HepG2 (cell line): Measurements from ENCODE around the gene PSMD3. TPM values are rescaled to one million over a fixed set of nuclear protein-coding genes. Genes with fewer than 3 reads are reported as not detected.
"Not testable (repeated sequence)": the region's sequence is repeated elsewhere in the genome, so short reads cannot be mapped to it uniquely, and the experiment has no call there.

ENCODE experiments used
- ATAC-seq: fragments of 200-7000 bp; cut with Tn5 transposase; 3 replicates; pipeline ENCODE4 v1.9.1; 2020; ENCODE audit warnings: mild to moderate bottlenecking, moderate library complexity
- BruUV-seq: library from RNA; stranded (reverse); fragments of 400-500 nt; replicated peaks from 2 replicates; lab custom pipeline; 2021; lab: Mats Ljungman, UMichigan
- CTCF ChIA-PET: fragments of 300-600 bp; formaldehyde crosslinking; extraction: SDS; loops from one replicate; lab custom pipeline; 2021; ENCODE audit warnings: low total read pairs, inconsistent platforms, low intra/inter-chr PET ratio; lab: Yijun Ruan, JAX
- POLR2A ChIA-PET: fragments of 350-600 bp; sonication (Branson Sonifier 250); formaldehyde crosslinking; loops from one replicate; lab custom pipeline; 2020; ENCODE audit warnings: antibody characterized with exemption, inconsistent platforms; lab: Yijun Ruan, JAX
- DNase-seq: peaks from one replicate; pipeline ENCODE4 v3.0.0-alpha.2; 2015; ENCODE audit warnings: low spot score
- FAIRE-seq: peaks from 3 replicates; lab custom pipeline; 2011; peaks lifted over from hg19 to GRCh38; lab: Jason Lieb, UNC
- H2AFZ ChIP-seq: one replicate; pipeline ENCODE4 v1.6.1; 2011; ENCODE audit warnings: low read length, inconsistent platforms
- H3K27ac ChIP-seq: fragments of 300-600 bp; 3 replicates; pipeline ENCODE4 v1.8.0; 2011; ENCODE audit warnings: mixed run types, mild to moderate bottlenecking, mixed read lengths, low read length, inconsistent platforms; ENCODE audit not compliant: insufficient read depth; ENCODE audit errors: extremely low read length
- H3K27me3 ChIP-seq, 2 experiments: fragments of 200-600 bp in 1 of 2; 2 replicates in 1 of 2; 3 replicates in 1 of 2; pipeline versions ENCODE4 v1.6.0 to v1.8.0; 2011; ENCODE audit warnings: low read length in 2 of 2, mild to moderate bottlenecking in 2 of 2, moderate library complexity in 2 of 2, inconsistent platforms in 1 of 2; ENCODE audit not compliant: insufficient read depth in 2 of 2, control insufficient read depth in 1 of 2
- H3K36me3 ChIP-seq, 2 experiments: fragments of 200-600 bp in 1 of 2; replicated peaks in 1 of 2; 2 replicates in 1 of 2; 3 replicates in 1 of 2; pipeline versions ENCODE4 v1.5.1 to v1.8.0; 2011; ENCODE audit warnings: low read length in 2 of 2, inconsistent platforms in 1 of 2; ENCODE audit not compliant: insufficient read depth in 2 of 2, control insufficient read depth in 1 of 2
- H3K4me1 ChIP-seq: 2 replicates; pipeline ENCODE4 v1.5.1; 2012; ENCODE audit warnings: low read length, inconsistent platforms; ENCODE audit not compliant: insufficient read depth
- H3K4me2 ChIP-seq: 2 replicates; pipeline ENCODE4 v1.6.0; 2011; ENCODE audit warnings: low read depth, low read length, inconsistent platforms
- H3K4me3 ChIP-seq, 3 experiments: fragments of 200-600 bp in 1 of 3; sonication (generic), shearing (Covaris generic) in 1 of 3; replicated peaks in 1 of 3; 2 replicates each; pipeline ENCODE4 v1.5.1; 2011 to 2016; ENCODE audit warnings: low read length in 3 of 3, inconsistent platforms in 2 of 3, low read depth in 2 of 3, mild to moderate bottlenecking in 2 of 3, control low read depth in 1 of 3, mixed read lengths in 1 of 3; ENCODE audit not compliant: insufficient read depth in 1 of 3
- H3K79me2 ChIP-seq: one replicate; pipeline ENCODE4 v1.6.1; 2011; ENCODE audit warnings: low read length, inconsistent platforms; ENCODE audit not compliant: insufficient read depth
- H3K9ac ChIP-seq: 2 replicates; pipeline ENCODE4 v1.6.0; 2011; ENCODE audit warnings: mild to moderate bottlenecking, low read depth, low read length, inconsistent platforms; ENCODE audit not compliant: insufficient read depth
- H3K9me3 ChIP-seq: 2 replicates; pipeline ENCODE4 v1.5.1; 2012; ENCODE audit warnings: mild to moderate bottlenecking, low read length
- H4K20me1 ChIP-seq: 2 replicates; pipeline ENCODE4 v1.6.0; 2011; ENCODE audit warnings: inconsistent platforms, mild to moderate bottlenecking, low read length, moderate library complexity; ENCODE audit not compliant: insufficient read depth
- CHCHD3 ChIP-seq: sonication (generic); formaldehyde crosslinking; IDR thresholded peaks from 2 replicates; pipeline ENCODE4 v1.8.0; 2022; ENCODE audit warnings: mild to moderate bottlenecking, missing genetic modification reagents, moderate library complexity
- ELF3 ChIP-seq: IDR thresholded peaks from 2 replicates; pipeline ENCODE4 v1.6.1; 2016; ENCODE audit warnings: missing genetic modification reagents, missing compliant biosample characterization
- FOXP1 ChIP-seq, 2 experiments: fragments of 450-650 bp in 1 of 2; IDR thresholded peaks; 2 replicates each; pipeline ENCODE4 v1.6.1; 2017 to 2018; ENCODE audit warnings: antibody characterized with exemption in 1 of 2
- GATAD2A ChIP-seq: IDR thresholded peaks from 2 replicates; pipeline ENCODE4 v1.6.1; 2016
- HNF4G ChIP-seq, 2 experiments: sonication (generic) in 1 of 2; formaldehyde crosslinking in 1 of 2; IDR thresholded peaks; 2 replicates each; pipeline versions ENCODE4 v1.4.0 to v1.6.1; 2011 to 2020; ENCODE audit warnings: borderline replicate concordance in 2 of 2, low read depth in 2 of 2, mild to moderate bottlenecking in 2 of 2, low read length in 1 of 2, missing genetic modification reagents in 1 of 2, moderate library complexity in 1 of 2
- RBM22 ChIP-seq: fragments of 200-400 bp; formaldehyde crosslinking; optimal IDR thresholded peaks from 2 replicates; pipeline ENCODE3; 2017; ENCODE audit warnings: mild to moderate bottlenecking, low read length, moderate library complexity
- SIN3B ChIP-seq: fragments of 150-350 bp; IDR thresholded peaks from 2 replicates; pipeline ENCODE4 v1.6.1; 2014; ENCODE audit warnings: low read length
- ZMAT3 ChIP-seq: sonication (generic); formaldehyde crosslinking; conservative IDR thresholded peaks from 2 replicates; pipeline ENCODE4 v1.7.0; 2021; ENCODE audit warnings: missing genetic modification reagents
- ZNF501 ChIP-seq: sonication (generic); formaldehyde crosslinking; IDR thresholded peaks from 2 replicates; pipeline ENCODE4 v1.5.1; 2020; ENCODE audit warnings: mild to moderate bottlenecking, moderate library complexity, missing genetic modification reagents
- ZNF556 ChIP-seq: sonication (generic); formaldehyde crosslinking; IDR thresholded peaks from 2 replicates; pipeline ENCODE4 v1.4.0; 2020; ENCODE audit warnings: mild to moderate bottlenecking, missing genetic modification reagents, borderline replicate concordance
- ZSCAN29 ChIP-seq: sonication (generic); formaldehyde crosslinking; conservative IDR thresholded peaks from 2 replicates; pipeline ENCODE4 v1.4.0; 2020; ENCODE audit warnings: mild to moderate bottlenecking, missing genetic modification reagents
- WGBS: methylation state at CpG from one replicate; pipeline ENCODE4 v1.1.6; 2017; ENCODE audit warnings: low lambda C conversion rate; 5-methylcytosine and 5-hydroxymethylcytosine counted together
- in situ Hi-C: cut with HindIII; loops from 2 replicates; pipeline ENCODE4 v1.10.0; 2017; ENCODE audit warnings: low pct_unique_long_range_greater_than_20kb; ENCODE audit not compliant: extremely low pct_ligation_motif_present
- intact Hi-C: fragments of 100-400 bp; cut with micrococcal nuclease; formaldehyde crosslinking; loops from one replicate; pipeline ENCODE4 v1.10.0; 2022; ENCODE audit not compliant: unreplicated experiment
- polyA plus RNA-seq, 8 experiments: library from polyadenylated mRNA; depleted of rRNA in 3 of 8; stranded (reverse) in 7 of 8; unstranded in 1 of 8; fragments of >200 nt; fragmentation: Illumina TruSeq in 4 of 8; extraction: Trizol in 4 of 8; gene quantifications; 2 replicates each; pipeline versions ENCODE4 v1.2.1 to v1.2.3, GENCODE V29; 2011 to 2016; ENCODE audit warnings: low read depth in 4 of 8, missing spikeins in 1 of 8, mixed read lengths in 1 of 8; ENCODE audit not compliant: insufficient read depth in 1 of 8
- total RNA-seq, 5 experiments: library from RNA; depleted of rRNA; stranded (reverse); fragments of >200 nt; fragmentation: Illumina TruSeq; extraction: Trizol; gene quantifications; 2 replicates each; pipeline ENCODE4 v1.2.3, GENCODE V29; 2016; ENCODE audit warnings: low read depth in 1 of 5
- TF ChIP-seq, protein P1 (sequence below): sonication (generic); formaldehyde crosslinking; IDR thresholded peaks from 2 replicates; pipeline ENCODE4 v1.5.0; 2020; ENCODE audit warnings: mild to moderate bottlenecking, missing genetic modification reagents, borderline replicate concordance
- TF ChIP-seq, protein P2 (sequence below): sonication (generic); formaldehyde crosslinking; IDR thresholded peaks from 2 replicates; pipeline ENCODE4 v1.5.0; 2020; ENCODE audit warnings: missing genetic modification reagents
- TF ChIP-seq, protein P3 (sequence below): sonication (generic); formaldehyde crosslinking; IDR thresholded peaks from 2 replicates; pipeline ENCODE4 v1.4.0; 2020; ENCODE audit warnings: missing genetic modification reagents

Gene PSMD3
- total and polyA plus RNA-seq, 2 of the 13 experiments (the other 11 are each of a cell fraction or from before 2014, with no cell fraction given), result 97.4 to 146 TPM

DNA sequence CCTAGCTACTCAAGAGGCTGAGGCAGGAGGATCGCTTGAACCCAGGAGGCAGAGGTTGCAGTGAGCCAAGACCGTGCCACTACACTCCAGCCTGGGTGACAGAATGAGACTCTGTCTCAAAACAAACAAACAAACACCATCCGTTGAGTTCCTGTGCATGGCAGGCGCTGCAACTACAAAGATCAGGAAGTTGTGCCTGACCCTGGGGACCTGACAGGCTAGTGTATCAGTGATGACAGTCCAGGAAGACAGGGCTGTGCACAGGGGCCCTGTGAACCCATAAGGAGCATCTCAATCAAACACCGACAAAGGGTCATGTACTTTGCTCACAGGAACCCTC, 32.1 kb upstream of the PSMD3 start (continued):
- TF ChIP-seq, protein P1, sequence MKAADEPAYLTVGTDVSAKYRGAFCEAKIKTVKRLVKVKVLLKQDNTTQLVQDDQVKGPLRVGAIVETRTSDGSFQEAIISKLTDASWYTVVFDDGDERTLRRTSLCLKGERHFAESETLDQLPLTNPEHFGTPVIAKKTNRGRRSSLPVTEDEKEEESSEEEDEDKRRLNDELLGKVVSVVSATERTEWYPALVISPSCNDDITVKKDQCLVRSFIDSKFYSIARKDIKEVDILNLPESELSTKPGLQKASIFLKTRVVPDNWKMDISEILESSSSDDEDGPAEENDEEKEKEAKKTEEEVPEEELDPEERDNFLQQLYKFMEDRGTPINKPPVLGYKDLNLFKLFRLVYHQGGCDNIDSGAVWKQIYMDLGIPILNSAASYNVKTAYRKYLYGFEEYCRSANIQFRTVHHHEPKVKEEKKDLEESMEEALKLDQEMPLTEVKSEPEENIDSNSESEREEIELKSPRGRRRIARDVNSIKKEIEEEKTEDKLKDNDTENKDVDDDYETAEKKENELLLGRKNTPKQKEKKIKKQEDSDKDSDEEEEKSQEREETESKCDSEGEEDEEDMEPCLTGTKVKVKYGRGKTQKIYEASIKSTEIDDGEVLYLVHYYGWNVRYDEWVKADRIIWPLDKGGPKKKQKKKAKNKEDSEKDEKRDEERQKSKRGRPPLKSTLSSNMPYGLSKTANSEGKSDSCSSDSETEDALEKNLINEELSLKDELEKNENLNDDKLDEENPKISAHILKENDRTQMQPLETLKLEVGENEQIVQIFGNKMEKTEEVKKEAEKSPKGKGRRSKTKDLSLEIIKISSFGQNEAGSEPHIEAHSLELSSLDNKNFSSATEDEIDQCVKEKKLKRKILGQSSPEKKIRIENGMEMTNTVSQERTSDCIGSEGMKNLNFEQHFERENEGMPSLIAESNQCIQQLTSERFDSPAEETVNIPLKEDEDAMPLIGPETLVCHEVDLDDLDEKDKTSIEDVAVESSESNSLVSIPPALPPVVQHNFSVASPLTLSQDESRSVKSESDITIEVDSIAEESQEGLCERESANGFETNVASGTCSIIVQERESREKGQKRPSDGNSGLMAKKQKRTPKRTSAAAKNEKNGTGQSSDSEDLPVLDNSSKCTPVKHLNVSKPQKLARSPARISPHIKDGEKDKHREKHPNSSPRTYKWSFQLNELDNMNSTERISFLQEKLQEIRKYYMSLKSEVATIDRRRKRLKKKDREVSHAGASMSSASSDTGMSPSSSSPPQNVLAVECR (CRISPR knock-in tag), result peak; percentile 46; the same call in 1 of the 2 replicates
- TF ChIP-seq GATAD2A (0 out of 2 replicates have a peak, but pooled peaks have one; percentile 25), HNF4G (CRISPR knock-in tag; IDR thresholded peaks at IDR 0.05; ENCODE audit: borderline replicate concordance, low read depth) (peak; percentile 37; the same call in 1 of the 2 replicates), ELF3 (CRISPR knock-in tag) (peak; percentile 98), FOXP1 (CRISPR knock-in tag; IDR thresholded peaks at IDR 0.05) (peak; percentile 97), ZNF501 (CRISPR knock-in tag) (peak; percentile 39; the same call in 1 of the 2 replicates)
- TF ChIP-seq HNF4G (IDR thresholded peaks at IDR 0.05; ENCODE audit: borderline replicate concordance, low read depth, low read length); FOXP1 (IDR thresholded peaks at IDR 0.05): not testable (repeated sequence)
- TF ChIP-seq, all 625 proteins: peak for 91; not testable (repeated sequence) for 534

DNA sequence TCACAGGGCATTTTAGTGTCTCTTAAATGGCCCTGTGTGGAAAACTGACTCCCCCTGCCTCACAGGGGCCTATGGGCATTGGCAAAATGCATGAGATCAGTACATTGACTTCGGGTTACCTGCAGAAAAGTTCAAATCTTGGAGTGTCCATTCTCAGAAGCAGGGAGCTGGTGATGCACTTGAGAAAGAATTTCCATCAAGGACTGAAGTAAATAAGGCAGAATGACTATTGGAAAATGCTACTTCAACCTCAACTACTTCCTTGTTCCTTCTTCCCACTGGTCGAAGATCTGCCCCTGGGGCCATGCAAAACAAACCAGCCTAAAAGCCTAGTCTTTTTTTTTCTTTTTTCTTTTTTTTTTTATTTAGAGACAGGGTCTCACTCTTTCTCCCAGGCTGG, 31.6 kb upstream of the PSMD3 start:
- H3K36me3 ChIP-seq, result no peaks in the 10 kb centered on the region
- peaks cover 65% of the 10 kb centered on the region for H3K4me1 ChIP-seq
- peak overlapping the region; percentile 47 for H3K4me2 ChIP-seq
- ChIA-PET CTCF (interaction anchor here (0.6 kb wide), 1 partner anchor 9 kb away, joined by 3 read pairs; no protein-coding TSS in a partner anchor), POLR2A (interaction anchor here (4.6 kb wide), 1 partner anchor 22 kb away, joined by 16 read pairs; the partner anchor contains the start of genes LRRC3C and ORMDL3)
- intact Hi-C loops, result no loop called here
- no TSS peak for BruUV-seq
- DNase-seq, result no peak
- peak; percentile 23 for FAIRE-seq
- no peak overlapping the region for H2AFZ ChIP-seq
- H3K27me3 ChIP-seq, result peaks cover 7 to 28% of the 10 kb centered on the region in 2 experiments; a peak in 3 of 5 replicates
- 2% methylated on average over 2 of the region's 2 CpGs for WGBS
- H3K4me3 ChIP-seq, result no peak overlapping the region
- H3K9ac ChIP-seq, result 0 out of 2 replicates have a peak overlapping the region, but pooled peaks have one; percentile 1
- no peaks in the 10 kb centered on the region for H3K79me2 ChIP-seq
- no peaks in the 10 kb centered on the region for H3K9me3 ChIP-seq
- in situ Hi-C loops, result no loop called here
- ATAC-seq, result no peak
- H4K20me1 ChIP-seq, result no peaks in the 10 kb centered on the region
- no peak overlapping the region for H3K27ac ChIP-seq
- TF ChIP-seq ZMAT3 (CRISPR knock-in tag) (0 out of 2 replicates have a peak, but pooled peaks have one; percentile 65), RBM22 (no peak), ZSCAN29 (CRISPR knock-in tag) (0 out of 2 replicates have a peak, but pooled peaks have one; percentile 8), CHCHD3 (CRISPR knock-in tag) (no peak), SIN3B (no peak), ZNF556 (CRISPR knock-in tag) (no peak)
- TF ChIP-seq, protein P2, sequence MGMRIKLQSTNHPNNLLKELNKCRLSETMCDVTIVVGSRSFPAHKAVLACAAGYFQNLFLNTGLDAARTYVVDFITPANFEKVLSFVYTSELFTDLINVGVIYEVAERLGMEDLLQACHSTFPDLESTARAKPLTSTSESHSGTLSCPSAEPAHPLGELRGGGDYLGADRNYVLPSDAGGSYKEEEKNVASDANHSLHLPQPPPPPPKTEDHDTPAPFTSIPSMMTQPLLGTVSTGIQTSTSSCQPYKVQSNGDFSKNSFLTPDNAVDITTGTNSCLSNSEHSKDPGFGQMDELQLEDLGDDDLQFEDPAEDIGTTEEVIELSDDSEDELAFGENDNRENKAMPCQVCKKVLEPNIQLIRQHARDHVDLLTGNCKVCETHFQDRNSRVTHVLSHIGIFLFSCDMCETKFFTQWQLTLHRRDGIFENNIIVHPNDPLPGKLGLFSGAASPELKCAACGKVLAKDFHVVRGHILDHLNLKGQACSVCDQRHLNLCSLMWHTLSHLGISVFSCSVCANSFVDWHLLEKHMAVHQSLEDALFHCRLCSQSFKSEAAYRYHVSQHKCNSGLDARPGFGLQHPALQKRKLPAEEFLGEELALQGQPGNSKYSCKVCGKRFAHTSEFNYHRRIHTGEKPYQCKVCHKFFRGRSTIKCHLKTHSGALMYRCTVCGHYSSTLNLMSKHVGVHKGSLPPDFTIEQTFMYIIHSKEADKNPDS (CRISPR knock-in tag), result no peak
- TF ChIP-seq, protein P3, sequence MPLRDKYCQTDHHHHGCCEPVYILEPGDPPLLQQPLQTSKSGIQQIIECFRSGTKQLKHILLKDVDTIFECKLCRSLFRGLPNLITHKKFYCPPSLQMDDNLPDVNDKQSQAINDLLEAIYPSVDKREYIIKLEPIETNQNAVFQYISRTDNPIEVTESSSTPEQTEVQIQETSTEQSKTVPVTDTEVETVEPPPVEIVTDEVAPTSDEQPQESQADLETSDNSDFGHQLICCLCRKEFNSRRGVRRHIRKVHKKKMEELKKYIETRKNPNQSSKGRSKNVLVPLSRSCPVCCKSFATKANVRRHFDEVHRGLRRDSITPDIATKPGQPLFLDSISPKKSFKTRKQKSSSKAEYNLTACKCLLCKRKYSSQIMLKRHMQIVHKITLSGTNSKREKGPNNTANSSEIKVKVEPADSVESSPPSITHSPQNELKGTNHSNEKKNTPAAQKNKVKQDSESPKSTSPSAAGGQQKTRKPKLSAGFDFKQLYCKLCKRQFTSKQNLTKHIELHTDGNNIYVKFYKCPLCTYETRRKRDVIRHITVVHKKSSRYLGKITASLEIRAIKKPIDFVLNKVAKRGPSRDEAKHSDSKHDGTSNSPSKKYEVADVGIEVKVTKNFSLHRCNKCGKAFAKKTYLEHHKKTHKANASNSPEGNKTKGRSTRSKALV (CRISPR knock-in tag), result 0 out of 2 replicates have a peak, but pooled peaks have one; percentile 23
